A673 (cell line): ENCODE results near the gene NEMP2.

Experiments used
- EZH2 ChIP-seq: fragments of 200-600 bp; sonication (generic); IDR thresholded peaks from 2 replicates; pipeline ENCODE4 v1.6.1; 2017; ENCODE audit warnings: borderline replicate concordance, low read depth, mild to moderate bottlenecking, mixed read lengths, antibody characterized with exemption, low read length; ENCODE audit not compliant: poor library complexity, severe bottlenecking
- TF ChIP-seq, protein P1 (sequence below): fragments of 300-800, 200-600 bp; sonication (generic); conservative IDR thresholded peaks from 2 replicates; pipeline ENCODE4 v1.5.1; 2017; ENCODE audit warnings: low read depth, mild to moderate bottlenecking, antibody characterized with exemption, low read length, moderate library complexity, mixed read lengths

DNA sequence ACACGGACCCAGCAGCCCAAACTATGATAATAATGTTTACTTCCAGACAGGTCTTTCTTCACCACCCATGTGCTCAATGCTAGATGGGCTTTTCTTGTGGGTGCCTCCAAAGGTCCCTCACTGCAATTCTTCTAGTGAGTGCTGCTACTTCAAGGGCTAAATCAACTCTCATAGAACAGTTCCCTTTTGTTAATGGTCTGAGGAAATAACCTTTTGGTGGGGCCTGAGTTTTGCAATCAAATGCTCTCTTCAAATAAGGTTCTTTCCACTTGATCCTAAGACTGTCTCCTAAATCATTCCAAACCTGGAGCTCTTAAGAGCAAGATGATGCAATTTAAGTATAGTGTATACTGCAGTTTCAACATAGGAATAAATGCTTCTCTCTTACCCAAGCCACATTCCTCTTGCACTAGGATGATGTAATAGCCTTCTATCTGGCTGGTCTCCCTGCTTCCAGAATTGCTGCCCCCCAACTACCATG, 6.0 kb downstream of the NEMP2 start:
- TF ChIP-seq, protein P1, sequence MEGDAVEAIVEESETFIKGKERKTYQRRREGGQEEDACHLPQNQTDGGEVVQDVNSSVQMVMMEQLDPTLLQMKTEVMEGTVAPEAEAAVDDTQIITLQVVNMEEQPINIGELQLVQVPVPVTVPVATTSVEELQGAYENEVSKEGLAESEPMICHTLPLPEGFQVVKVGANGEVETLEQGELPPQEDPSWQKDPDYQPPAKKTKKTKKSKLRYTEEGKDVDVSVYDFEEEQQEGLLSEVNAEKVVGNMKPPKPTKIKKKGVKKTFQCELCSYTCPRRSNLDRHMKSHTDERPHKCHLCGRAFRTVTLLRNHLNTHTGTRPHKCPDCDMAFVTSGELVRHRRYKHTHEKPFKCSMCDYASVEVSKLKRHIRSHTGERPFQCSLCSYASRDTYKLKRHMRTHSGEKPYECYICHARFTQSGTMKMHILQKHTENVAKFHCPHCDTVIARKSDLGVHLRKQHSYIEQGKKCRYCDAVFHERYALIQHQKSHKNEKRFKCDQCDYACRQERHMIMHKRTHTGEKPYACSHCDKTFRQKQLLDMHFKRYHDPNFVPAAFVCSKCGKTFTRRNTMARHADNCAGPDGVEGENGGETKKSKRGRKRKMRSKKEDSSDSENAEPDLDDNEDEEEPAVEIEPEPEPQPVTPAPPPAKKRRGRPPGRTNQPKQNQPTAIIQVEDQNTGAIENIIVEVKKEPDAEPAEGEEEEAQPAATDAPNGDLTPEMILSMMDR, result no peak
- no peak for TF ChIP-seq EZH2
